Measurements from ENCODE around the gene S100G. TPM values are rescaled to one million over a fixed set of nuclear protein-coding genes. Genes with fewer than 3 reads are reported as not detected.

S100G gene
- total RNA-seq, 4 donors from 2014 or later: not detected

DNA sequence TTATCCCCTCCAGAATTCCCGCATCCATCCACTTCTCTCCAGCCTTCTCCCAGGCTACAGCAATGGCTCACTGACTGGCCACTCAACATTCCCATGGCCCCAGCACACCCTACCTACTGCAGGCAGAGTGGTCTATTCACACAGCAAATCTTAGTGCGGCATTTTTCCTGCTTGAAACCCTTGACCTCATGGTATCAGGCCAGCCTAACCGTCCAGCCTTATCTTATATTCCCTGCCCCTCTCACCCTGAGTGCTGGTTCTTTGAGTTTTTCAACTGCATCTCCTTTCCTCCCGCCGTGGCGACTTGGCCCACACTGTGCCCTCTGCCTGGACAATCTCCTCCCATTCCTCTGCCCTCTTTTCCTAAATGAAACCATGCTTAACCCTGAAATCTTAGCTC, 10.0 kb upstream of the S100G start:
- no peak for DNase-seq
- TF ChIP-seq POLR2A (IDR thresholded peaks at IDR 0.05): no peak
- TF ChIP-seq, protein P1, sequence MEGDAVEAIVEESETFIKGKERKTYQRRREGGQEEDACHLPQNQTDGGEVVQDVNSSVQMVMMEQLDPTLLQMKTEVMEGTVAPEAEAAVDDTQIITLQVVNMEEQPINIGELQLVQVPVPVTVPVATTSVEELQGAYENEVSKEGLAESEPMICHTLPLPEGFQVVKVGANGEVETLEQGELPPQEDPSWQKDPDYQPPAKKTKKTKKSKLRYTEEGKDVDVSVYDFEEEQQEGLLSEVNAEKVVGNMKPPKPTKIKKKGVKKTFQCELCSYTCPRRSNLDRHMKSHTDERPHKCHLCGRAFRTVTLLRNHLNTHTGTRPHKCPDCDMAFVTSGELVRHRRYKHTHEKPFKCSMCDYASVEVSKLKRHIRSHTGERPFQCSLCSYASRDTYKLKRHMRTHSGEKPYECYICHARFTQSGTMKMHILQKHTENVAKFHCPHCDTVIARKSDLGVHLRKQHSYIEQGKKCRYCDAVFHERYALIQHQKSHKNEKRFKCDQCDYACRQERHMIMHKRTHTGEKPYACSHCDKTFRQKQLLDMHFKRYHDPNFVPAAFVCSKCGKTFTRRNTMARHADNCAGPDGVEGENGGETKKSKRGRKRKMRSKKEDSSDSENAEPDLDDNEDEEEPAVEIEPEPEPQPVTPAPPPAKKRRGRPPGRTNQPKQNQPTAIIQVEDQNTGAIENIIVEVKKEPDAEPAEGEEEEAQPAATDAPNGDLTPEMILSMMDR (IDR thresholded peaks at IDR 0.05): no peak
- Histone ChIP-seq H3K27me3 (no peaks in the 10 kb centered on the region), H3K36me3 (no peaks in the 10 kb centered on the region), H3K27ac (peak overlapping the region in 1 of 4 donors; percentile 22), H3K4me3 (no peak overlapping the region), H3K4me1 (no peaks in the 10 kb centered on the region), H3K9me3 (no peaks in the 10 kb centered on the region)

DNA sequence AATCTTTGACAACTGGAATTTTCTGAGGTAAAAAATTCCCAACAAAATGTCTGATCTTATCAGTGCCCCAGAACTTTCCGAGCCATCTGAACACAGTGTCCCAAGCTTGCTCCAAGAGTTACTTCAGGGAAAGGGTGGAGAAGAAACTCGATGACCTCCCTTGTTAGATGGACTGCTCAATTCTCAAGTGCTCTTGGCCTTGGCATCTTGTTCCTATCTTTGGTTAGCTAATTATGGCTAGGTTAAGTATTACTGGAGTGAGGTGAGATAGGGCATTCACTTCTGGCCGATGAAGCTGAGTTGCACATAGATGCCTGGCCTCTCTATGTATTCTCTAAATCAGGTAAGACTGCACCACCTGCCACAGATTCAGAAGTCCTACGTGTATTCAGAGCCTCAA, 9.1 kb upstream of the S100G start:
- no peak overlapping the region for H3K4me3 ChIP-seq
- no peak for DNase-seq
- TF ChIP-seq POLR2A (IDR thresholded peaks at IDR 0.05): no peak
- TF ChIP-seq, protein P1 (IDR thresholded peaks at IDR 0.05): no peak
- H3K36me3 ChIP-seq: no peaks in the 10 kb centered on the region
- H3K27me3 ChIP-seq: no peaks in the 10 kb centered on the region
- H3K27ac ChIP-seq: peak overlapping the region in 1 of 4 donors; percentile 22
- no peaks in the 10 kb centered on the region for H3K9me3 ChIP-seq
- H3K4me1 ChIP-seq: no peaks in the 10 kb centered on the region

DNA sequence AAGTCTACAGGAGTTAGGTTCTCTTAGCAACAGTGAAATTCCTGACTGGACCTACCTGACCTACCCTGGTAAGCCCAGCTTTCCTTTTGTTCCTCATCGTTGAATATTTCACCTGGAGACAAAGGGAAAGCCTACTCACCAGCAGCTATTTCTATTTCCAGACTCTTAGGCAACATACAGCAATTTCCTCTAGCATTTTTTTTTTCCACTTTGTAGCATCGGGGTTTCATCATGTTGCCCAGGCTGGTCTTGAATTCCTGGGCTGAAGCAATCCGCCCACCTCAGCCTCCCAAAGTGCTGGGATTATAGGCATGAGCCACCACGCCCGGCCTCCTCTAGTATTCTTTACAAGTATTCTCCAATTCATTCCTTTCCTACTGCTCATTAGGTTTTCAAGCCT, 6.8 kb upstream of the S100G start:
- no peaks in the 10 kb centered on the region for H3K4me1 ChIP-seq
- H3K36me3 ChIP-seq: no peaks in the 10 kb centered on the region
- H3K27ac ChIP-seq: no peak overlapping the region
- H3K4me3 ChIP-seq: no peak overlapping the region
- TF ChIP-seq, protein P1 (IDR thresholded peaks at IDR 0.05): no peak
- TF ChIP-seq POLR2A (IDR thresholded peaks at IDR 0.05): no peak
- no peak for DNase-seq
- H3K27me3 ChIP-seq: no peaks in the 10 kb centered on the region
- no peaks in the 10 kb centered on the region for H3K9me3 ChIP-seq

GRCh38 chrX:16646366-16647138, 3.4 kb upstream of the S100G start:
- no peak for DNase-seq
- Histone ChIP-seq H3K27ac (peak overlapping the region in 2 of 4 donors; percentile 35 to 63), H3K36me3 (no peaks in the 10 kb centered on the region), H3K4me3 (no peak overlapping the region), H3K4me1 (no peaks in the 10 kb centered on the region), H3K27me3 (no peaks in the 10 kb centered on the region), H3K9me3 (no peaks in the 10 kb centered on the region)
- TF ChIP-seq, protein P1 (IDR thresholded peaks at IDR 0.05): no peak
- TF ChIP-seq POLR2A (IDR thresholded peaks at IDR 0.05): no peak

DNA sequence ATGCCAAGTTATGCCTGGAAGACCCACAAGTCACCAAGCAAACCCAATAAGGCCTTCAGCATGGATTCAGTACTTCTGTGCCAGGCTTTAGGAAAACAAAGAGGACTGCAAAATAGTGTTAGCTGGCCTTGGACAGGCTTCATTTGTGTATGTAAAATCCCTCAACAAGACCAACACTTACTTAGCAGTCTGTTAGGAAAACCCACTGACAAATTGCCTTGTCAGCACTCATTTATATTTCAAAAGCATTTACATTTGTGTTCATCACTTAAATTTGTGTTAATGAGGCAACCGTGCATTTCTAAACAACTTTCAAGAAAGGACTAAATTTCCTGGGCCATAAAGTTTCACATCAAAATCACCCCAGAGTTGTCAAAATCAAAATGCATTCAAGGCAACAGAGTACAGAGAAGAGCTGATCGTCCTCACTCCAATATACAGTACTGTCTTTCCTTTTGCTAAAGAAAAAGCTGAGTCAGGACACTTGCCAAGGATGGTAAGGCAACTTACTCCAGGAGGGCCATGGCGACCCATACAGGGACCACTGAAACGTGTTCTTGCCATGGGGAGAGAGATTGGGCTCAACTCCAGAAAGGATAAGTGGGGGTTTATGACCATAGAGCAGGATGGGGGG, 1.6 kb downstream of the S100G start:
- H3K27ac ChIP-seq: no peak overlapping the region
- H3K4me3 ChIP-seq: peak overlapping the region in 1 of 4 donors; percentile 9
- H3K27me3 ChIP-seq: no peaks in the 10 kb centered on the region
- TF ChIP-seq, protein P1 (IDR thresholded peaks at IDR 0.05): no peak
- TF ChIP-seq POLR2A (IDR thresholded peaks at IDR 0.05): no peak
- H3K9me3 ChIP-seq: no peaks in the 10 kb centered on the region
- no peaks in the 10 kb centered on the region for H3K36me3 ChIP-seq
- no peak for DNase-seq
- no peaks in the 10 kb centered on the region for H3K4me1 ChIP-seq

Measured in Peyer's patch (tissue), 4 donors.